PC-9 (cell line): Measurements from ENCODE around the gene LBX1. TPM values are rescaled to one million over a fixed set of nuclear protein-coding genes. Genes with fewer than 3 reads are reported as not detected.

ENCODE experiments used
- BruUV-seq: library from RNA; stranded (reverse); fragments of 400-500 nt; replicated peaks from 2 replicates; lab custom pipeline; 2021; lab: Mats Ljungman, UMichigan
- CTCF ChIA-PET: fragments of 300-600 bp; sonication (Branson Sonifier 250); formaldehyde crosslinking; loops from one replicate; lab custom pipeline; 2022; ENCODE audit warnings: antibody characterized with exemption; lab: Charles Lee
- POLR2A ChIA-PET: fragments of 300-600 bp; sonication (Branson Sonifier 250); formaldehyde crosslinking; loops from one replicate; lab custom pipeline; 2022; ENCODE audit warnings: antibody characterized with exemption; ENCODE audit not compliant: unreplicated experiment; lab: Charles Lee
- DNase-seq, 2 experiments: peaks; one replicate each; pipeline versions ENCODE4 v3.0.0 to v3.0.0-alpha.2; 2015 to 2022; ENCODE audit warnings: mixed read lengths in 1 of 2
- H2AFZ ChIP-seq: fragments of 200-600 bp; sonication (generic); 2 replicates; pipeline ENCODE4 v1.8.1; 2017; ENCODE audit warnings: antibody characterized with exemption
- H3F3A ChIP-seq: fragments of 200-600 bp; sonication (generic); 2 replicates; pipeline ENCODE4 v1.8.1; 2017; ENCODE audit warnings: antibody characterized with exemption, mild to moderate bottlenecking, low read depth; ENCODE audit not compliant: insufficient read depth
- H3K27ac ChIP-seq: fragments of 200-600 bp; sonication (generic); 2 replicates; pipeline ENCODE4 v1.6.1; 2016; ENCODE audit warnings: mixed run types
- H3K27me3 ChIP-seq: fragments of 200-600 bp; sonication (generic); 2 replicates; pipeline ENCODE4 v1.6.1; 2016; ENCODE audit warnings: low read depth, mixed run types; ENCODE audit not compliant: insufficient read depth
- H3K36me3 ChIP-seq: fragments of 200-600 bp; sonication (generic); 2 replicates; pipeline ENCODE4 v1.6.1; 2016; ENCODE audit warnings: low read depth, mixed run types
- H3K4me1 ChIP-seq: fragments of 200-600 bp; sonication (generic); replicated peaks from 2 replicates; pipeline ENCODE4 v1.6.1; 2016; ENCODE audit warnings: mixed run types; ENCODE audit not compliant: insufficient read depth
- H3K4me2 ChIP-seq: fragments of 200-600 bp; sonication (generic); 2 replicates; pipeline ENCODE4 v1.6.1; 2017; ENCODE audit warnings: mixed run types
- H3K4me3 ChIP-seq: fragments of 200-600 bp; sonication (generic); 2 replicates; pipeline ENCODE4 v1.6.1; 2016; ENCODE audit warnings: mixed run types
- H3K79me2 ChIP-seq: fragments of 200-600 bp; sonication (generic); 2 replicates; pipeline ENCODE4 v1.6.1; 2017; ENCODE audit warnings: low read depth, mixed run types
- H3K9me2 ChIP-seq: fragments of 200-600 bp; sonication (generic); 2 replicates; pipeline ENCODE4 v1.8.1; 2017; ENCODE audit warnings: mild to moderate bottlenecking; ENCODE audit not compliant: insufficient read depth
- H3K9me3 ChIP-seq: fragments of 200-600 bp; sonication (generic); 2 replicates; pipeline ENCODE4 v1.8.1; 2016; ENCODE audit warnings: low read depth; ENCODE audit not compliant: insufficient read depth
- H4K20me1 ChIP-seq: fragments of 200-600 bp; sonication (generic); 2 replicates; pipeline ENCODE4 v1.8.1; 2017; ENCODE audit not compliant: insufficient read depth
- EZH2 ChIP-seq: fragments of 200-600 bp; sonication (generic); IDR thresholded peaks from 2 replicates; pipeline ENCODE4 v1.8.0; 2017; ENCODE audit warnings: antibody characterized with exemption, low read depth
- intact Hi-C: fragments of 100-400 bp; cut with micrococcal nuclease; formaldehyde crosslinking; loops from one replicate; pipeline ENCODE4 v1.10.0; 2022; ENCODE audit not compliant: unreplicated experiment
- total RNA-seq: library from RNA; stranded (reverse); gene quantifications from 2 replicates; pipeline ENCODE4 v1.2.3, GENCODE V29; 2021
- TF ChIP-seq, protein P1 (sequence below): fragments of 200-600 bp; sonication (generic); conservative IDR thresholded peaks from 2 replicates; pipeline ENCODE4 v1.6.1; 2017; ENCODE audit warnings: mixed run types, antibody characterized with exemption, mild to moderate bottlenecking, moderate library complexity

LBX1 gene
- total RNA-seq, 1 experiment from 2014 or later: not detected

DNA sequence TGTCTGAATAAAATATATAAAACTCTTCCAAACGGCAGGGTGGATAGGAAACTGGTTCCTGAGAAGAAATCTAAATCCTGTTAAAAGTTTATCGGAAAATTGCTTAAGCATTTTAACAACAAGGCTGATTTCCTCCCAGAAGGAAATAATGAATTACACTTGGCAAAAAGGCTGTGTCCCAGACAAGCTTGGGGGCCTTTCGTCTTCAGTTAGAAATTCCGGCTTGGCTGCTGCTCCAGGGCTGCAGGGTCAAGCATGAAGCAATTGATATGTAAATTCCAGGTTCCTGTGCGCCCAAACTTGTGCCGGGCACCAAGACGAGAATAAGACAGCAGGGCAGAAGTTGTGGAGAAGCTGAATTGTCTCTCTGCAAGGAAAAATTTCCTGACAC, 38.0 kb upstream of the LBX1 start:
- no TSS peak for BruUV-seq
- ChIA-PET CTCF (no interaction called here), POLR2A (no interaction called here)
- H3K4me2 ChIP-seq: no peak overlapping the region
- no peak for DNase-seq
- intact Hi-C loops: no loop called here
- no peaks in the 10 kb centered on the region for H3K27me3 ChIP-seq
- no peak overlapping the region for H3K4me3 ChIP-seq
- TF ChIP-seq, protein P1, sequence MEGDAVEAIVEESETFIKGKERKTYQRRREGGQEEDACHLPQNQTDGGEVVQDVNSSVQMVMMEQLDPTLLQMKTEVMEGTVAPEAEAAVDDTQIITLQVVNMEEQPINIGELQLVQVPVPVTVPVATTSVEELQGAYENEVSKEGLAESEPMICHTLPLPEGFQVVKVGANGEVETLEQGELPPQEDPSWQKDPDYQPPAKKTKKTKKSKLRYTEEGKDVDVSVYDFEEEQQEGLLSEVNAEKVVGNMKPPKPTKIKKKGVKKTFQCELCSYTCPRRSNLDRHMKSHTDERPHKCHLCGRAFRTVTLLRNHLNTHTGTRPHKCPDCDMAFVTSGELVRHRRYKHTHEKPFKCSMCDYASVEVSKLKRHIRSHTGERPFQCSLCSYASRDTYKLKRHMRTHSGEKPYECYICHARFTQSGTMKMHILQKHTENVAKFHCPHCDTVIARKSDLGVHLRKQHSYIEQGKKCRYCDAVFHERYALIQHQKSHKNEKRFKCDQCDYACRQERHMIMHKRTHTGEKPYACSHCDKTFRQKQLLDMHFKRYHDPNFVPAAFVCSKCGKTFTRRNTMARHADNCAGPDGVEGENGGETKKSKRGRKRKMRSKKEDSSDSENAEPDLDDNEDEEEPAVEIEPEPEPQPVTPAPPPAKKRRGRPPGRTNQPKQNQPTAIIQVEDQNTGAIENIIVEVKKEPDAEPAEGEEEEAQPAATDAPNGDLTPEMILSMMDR: no peak
- no peak for TF ChIP-seq EZH2
- no peaks in the 10 kb centered on the region for H3K9me2 ChIP-seq
- no peaks in the 10 kb centered on the region for H4K20me1 ChIP-seq
- H3K36me3 ChIP-seq: no peaks in the 10 kb centered on the region
- no peaks in the 10 kb centered on the region for H3F3A ChIP-seq
- no peak overlapping the region for H2AFZ ChIP-seq
- H3K27ac ChIP-seq: no peak overlapping the region
- H3K9me3 ChIP-seq: no peaks in the 10 kb centered on the region
- no peaks in the 10 kb centered on the region for H3K4me1 ChIP-seq
- no peaks in the 10 kb centered on the region for H3K79me2 ChIP-seq

GRCh38 chr10:101266381-101267289, 37.4 kb upstream of the LBX1 start:
- BruUV-seq: no TSS peak
- CTCF ChIA-PET: no interaction called here
- DNase-seq: no peak

GRCh38 chr10:101263150-101263752, 34.0 kb upstream of the LBX1 start:
- TF ChIP-seq EZH2: no peak
- TF ChIP-seq, protein P1: no peak
- Histone ChIP-seq H3K36me3 (no peaks in the 10 kb centered on the region), H3K4me3 (no peak overlapping the region), H3K9me3 (no peaks in the 10 kb centered on the region), H3K9me2 (no peaks in the 10 kb centered on the region), H4K20me1 (no peaks in the 10 kb centered on the region), H3K79me2 (no peaks in the 10 kb centered on the region), H3K27ac (no peak overlapping the region), H2AFZ (no peak overlapping the region), H3K4me1 (no peaks in the 10 kb centered on the region), H3K27me3 (no peaks in the 10 kb centered on the region), H3F3A (no peaks in the 10 kb centered on the region), H3K4me2 (no peak overlapping the region)
- no peak for DNase-seq
- CTCF ChIA-PET: interaction anchor here (0.6 kb wide), 1 partner anchor 23 kb away, joined by 3 read pairs; no protein-coding TSS in a partner anchor
- BruUV-seq: no TSS peak
- intact Hi-C loops: no loop called here
- POLR2A ChIA-PET: no interaction called here

More at GRCh38 chr10:101266381-101267289, 37.4 kb upstream of the LBX1 start:
- Histone ChIP-seq H3F3A (no peaks in the 10 kb centered on the region), H3K9me2 (no peaks in the 10 kb centered on the region), H3K4me1 (no peaks in the 10 kb centered on the region), H3K4me2 (no peak overlapping the region), H4K20me1 (no peaks in the 10 kb centered on the region), H3K9me3 (no peaks in the 10 kb centered on the region), H3K27me3 (no peaks in the 10 kb centered on the region), H3K4me3 (no peak overlapping the region), H3K27ac (no peak overlapping the region), H2AFZ (no peak overlapping the region), H3K36me3 (no peaks in the 10 kb centered on the region), H3K79me2 (no peaks in the 10 kb centered on the region)
- TF ChIP-seq, protein P1: no peak
- TF ChIP-seq EZH2: no peak
- intact Hi-C loops: no loop called here
- POLR2A ChIA-PET: interaction anchor here (0.7 kb wide), 1 partner anchor 23 kb away, joined by 4 read pairs; no protein-coding TSS in a partner anchor
